SK-N-SH (cell line): ENCODE results near the gene TJP1. TPM values are rescaled to one million over a fixed set of nuclear protein-coding genes. Genes with fewer than 3 reads are reported as not detected.
"Not testable (repeated sequence)": the region's sequence is repeated elsewhere in the genome, so short reads cannot be mapped to it uniquely, and the experiment has no call there.

Source experiments
- CTCF ChIA-PET: fragments of 300-600, 350-600 bp; formaldehyde crosslinking; extraction: SDS; loops from one replicate; lab custom pipeline; 2021; lab: Yijun Ruan, JAX
- POLR2A ChIA-PET: fragments of 350-600 bp; sonication (Branson Sonifier 250); formaldehyde crosslinking; extraction: SDS; loops from one replicate; lab custom pipeline; 2020; ENCODE audit warnings: antibody characterized with exemption, inconsistent platforms; lab: Yijun Ruan, JAX
- DNase-seq: peaks from one replicate; pipeline ENCODE4 v3.0.0; 2012
- H2AFZ ChIP-seq: fragments of 200-600 bp; sonication (generic); 2 replicates; pipeline ENCODE4 v1.8.1; 2016; ENCODE audit warnings: antibody characterized with exemption, mild to moderate bottlenecking, low read depth
- H3F3A ChIP-seq: fragments of 200-600 bp; sonication (generic); replicated peaks from 2 replicates; pipeline ENCODE3; 2016; ENCODE audit warnings: antibody characterized with exemption, mild to moderate bottlenecking; ENCODE audit not compliant: insufficient read depth
- H3K27ac ChIP-seq, 2 experiments: fragments of 200-500 bp in 1 of 2; fragments of 200-600 bp in 1 of 2; sonication (Bioruptor generic) in 1 of 2; sonication (generic), shearing (Covaris generic) in 1 of 2; 2 replicates each; pipeline versions ENCODE4 v1.5.1 to v1.6.1; 2014 to 2016; ENCODE audit warnings: low read depth in 2 of 2, inconsistent platforms in 1 of 2, low read length in 1 of 2, mild to moderate bottlenecking in 1 of 2, mixed read lengths in 1 of 2
- H3K27me3 ChIP-seq: fragments of 200-600 bp; sonication (generic), shearing (Covaris generic); 2 replicates; pipeline ENCODE4 v1.6.1; 2016; ENCODE audit warnings: mixed run types; ENCODE audit not compliant: insufficient read depth
- H3K36me3 ChIP-seq, 2 experiments: fragments of 200-500 bp in 1 of 2; fragments of 200-600 bp in 1 of 2; sonication (Bioruptor generic) in 1 of 2; sonication (generic) in 1 of 2; replicated peaks in 1 of 2; 2 replicates each; pipeline versions ENCODE3 to v1.5.1; 2014 to 2016; ENCODE audit warnings: low read length in 1 of 2, mild to moderate bottlenecking in 1 of 2; ENCODE audit not compliant: insufficient read depth in 2 of 2, control insufficient read depth in 1 of 2
- H3K4me1 ChIP-seq, 2 experiments: fragments of 200-500 bp in 1 of 2; fragments of 200-600 bp in 1 of 2; sonication (Bioruptor generic) in 1 of 2; sonication (generic), shearing (Covaris generic) in 1 of 2; 2 replicates each; pipeline versions ENCODE4 v1.5.1 to v1.6.1; 2014 to 2016; ENCODE audit warnings: low read depth in 1 of 2, low read length in 1 of 2, mixed run types in 1 of 2; ENCODE audit not compliant: insufficient read depth in 2 of 2, control insufficient read depth in 1 of 2
- H3K4me2 ChIP-seq: fragments of 200-600 bp; sonication (generic), shearing (Covaris generic); 2 replicates; pipeline ENCODE4 v1.6.1; 2017; ENCODE audit warnings: mixed run types
- H3K4me3 ChIP-seq, 2 experiments: fragments of 200-500 bp in 1 of 2; fragments of 200-600 bp in 1 of 2; sonication (Bioruptor generic) in 1 of 2; sonication (generic), shearing (Covaris generic) in 1 of 2; 2 replicates each; pipeline versions ENCODE4 v1.5.1 to v1.8.1; 2014 to 2016; ENCODE audit warnings: low read depth in 2 of 2, inconsistent platforms in 1 of 2, low read length in 1 of 2, mild to moderate bottlenecking in 1 of 2, mixed read lengths in 1 of 2, moderate library complexity in 1 of 2
- H3K79me2 ChIP-seq: fragments of 200-600 bp; sonication (generic); 2 replicates; pipeline ENCODE4 v1.8.1; 2017; ENCODE audit warnings: mild to moderate bottlenecking; ENCODE audit not compliant: insufficient read depth
- H3K9ac ChIP-seq: fragments of 200-600 bp; sonication (generic); 2 replicates; pipeline ENCODE4 v1.6.1; 2017; ENCODE audit warnings: mixed run types
- H3K9me2 ChIP-seq: fragments of 200-600 bp; sonication (generic); 2 replicates; pipeline ENCODE4 v1.6.1; 2017; ENCODE audit warnings: mixed run types
- H3K9me3 ChIP-seq: fragments of 200-600 bp; sonication (generic); 2 replicates; pipeline ENCODE4 v1.6.1; 2017; ENCODE audit warnings: mixed run types, mild to moderate bottlenecking, moderate library complexity
- H4K20me1 ChIP-seq: fragments of 200-600 bp; sonication (generic); 2 replicates; pipeline ENCODE4 v1.6.1; 2017; ENCODE audit warnings: mild to moderate bottlenecking, mixed run types; ENCODE audit not compliant: insufficient read depth
- CHD2 ChIP-seq: fragments of 150-350 bp; IDR thresholded peaks from 2 replicates; pipeline ENCODE4 v1.6.1; 2018; ENCODE audit warnings: low read length; ENCODE audit not compliant: partially characterized antibody
- FOSL2 ChIP-seq: IDR thresholded peaks from 2 replicates; pipeline ENCODE4 v1.4.0; 2012; ENCODE audit warnings: low read depth, mild to moderate bottlenecking, moderate library complexity, borderline replicate concordance
- FOXJ3 ChIP-seq: sonication (generic); formaldehyde crosslinking; IDR thresholded peaks from 2 replicates; pipeline ENCODE4 v1.5.1; 2020; ENCODE audit warnings: mild to moderate bottlenecking, missing genetic modification reagents
- GABPA ChIP-seq: IDR thresholded peaks from 2 replicates; pipeline ENCODE4 v1.4.0; 2012; ENCODE audit warnings: low read depth, mild to moderate bottlenecking
- IRF3 ChIP-seq: fragments of 150-350 bp; IDR thresholded peaks from 2 replicates; pipeline ENCODE4 v1.6.1; 2016; ENCODE audit warnings: mild to moderate bottlenecking, low read depth, low read length
- JUND ChIP-seq: IDR thresholded peaks from 2 replicates; pipeline ENCODE4 v1.4.0; 2012
- PBX3 ChIP-seq: IDR thresholded peaks from 2 replicates; pipeline ENCODE4; 2012
- REST ChIP-seq: IDR thresholded peaks from 2 replicates; pipeline ENCODE4 v1.6.1; 2012; ENCODE audit warnings: mild to moderate bottlenecking, low read depth, low read length, moderate library complexity
- TCF12 ChIP-seq: IDR thresholded peaks from 2 replicates; pipeline ENCODE4 v1.4.0; 2012
- TEAD4 ChIP-seq: IDR thresholded peaks from 2 replicates; pipeline ENCODE4 v1.4.0; 2012; ENCODE audit warnings: mild to moderate bottlenecking, borderline replicate concordance; ENCODE audit not compliant: insufficient read depth
- USF1 ChIP-seq: IDR thresholded peaks from 2 replicates; pipeline ENCODE4 v1.4.0; 2012; ENCODE audit warnings: low read depth, borderline replicate concordance
- USF2 ChIP-seq: fragments of 150-350 bp; IDR thresholded peaks from 2 replicates; pipeline ENCODE4 v1.6.1; 2017; ENCODE audit warnings: antibody characterized with exemption, low read length, low read depth, borderline replicate concordance
- YY1 ChIP-seq: IDR thresholded peaks from 2 replicates; pipeline ENCODE4 v1.4.0; 2012; ENCODE audit warnings: low read depth, mild to moderate bottlenecking
- WGBS: methylation state at CpG from one replicate; pipeline ENCODE4 v1.1.6; 2017; ENCODE audit warnings: low lambda C conversion rate; 5-methylcytosine and 5-hydroxymethylcytosine counted together
- polyA plus RNA-seq, 3 experiments: library from polyadenylated mRNA; depleted of rRNA; stranded (reverse); fragments of >200 nt; gene quantifications; 2 replicates each; pipeline ENCODE4 v1.2.3, GENCODE V29; 2012

Gene TJP1
- polyA plus RNA-seq, 1 of the 3 experiments (the other 2 are of a cell fraction) = 17.5 TPM

GRCh38 chr15:29784413-29784812 is 37.9 kb downstream of the TJP1 start (continued):
- TF ChIP-seq USF2 = no peak
- no peak for TF ChIP-seq CHD2
- no peak for TF ChIP-seq REST
- TF ChIP-seq GABPA = no peak
- TF ChIP-seq, all 33 proteins: peak for 0

GRCh38 chr15:29782816-29783215 is 39.5 kb downstream of the TJP1 start:
- not testable (repeated sequence) for H3K36me3 ChIP-seq, H2AFZ ChIP-seq, H3K4me2 ChIP-seq, H3K4me3 ChIP-seq, DNase-seq, H3K9me2 ChIP-seq, H3K4me1 ChIP-seq, H3K9me3 ChIP-seq, H3K9ac ChIP-seq, H4K20me1 ChIP-seq, H3K27ac ChIP-seq, H3F3A ChIP-seq, H3K27me3 ChIP-seq
- WGBS = 91% methylated on average over 8 of the region's 8 CpGs
- H3K79me2 ChIP-seq = peaks cover 93% of the 10 kb centered on the region
- POLR2A ChIA-PET = interaction anchor here (0.6 kb wide), 1 partner anchor 17 kb away, joined by 3 read pairs; no protein-coding TSS in a partner anchor
- CTCF ChIA-PET = interaction anchor here (1.0 kb wide), 1 partner anchor 12 kb away, joined by 4 read pairs; no protein-coding TSS in a partner anchor

GRCh38 chr15:29778382-29778781 is 43.9 kb downstream of the TJP1 start:
- H4K20me1 ChIP-seq = peaks cover 17% of the 10 kb centered on the region; the same call in 1 of the 2 replicates
- CTCF ChIA-PET = no interaction called here
- H3K9ac ChIP-seq = no peak overlapping the region
- TF ChIP-seq YY1 (no peak), FOSL2 (no peak), USF1 (no peak), FOXJ3 (no peak), IRF3 (no peak), TEAD4 (no peak), TCF12 (no peak), USF2 (no peak), PBX3 (no peak), JUND (no peak)

More at GRCh38 chr15:29778382-29778781, 43.9 kb downstream of the TJP1 start:
- peaks cover 0 to 5% of the 10 kb centered on the region in 2 experiments; a peak in 1 of 4 replicates for H3K4me1 ChIP-seq
- peaks cover 100% of the 10 kb centered on the region for H3K79me2 ChIP-seq
- peaks cover 0 to 8% of the 10 kb centered on the region in 2 experiments for H3K36me3 ChIP-seq
- H3K4me3 ChIP-seq = no peak overlapping the region
- POLR2A ChIA-PET = no interaction called here
- 0 out of 2 replicates have a peak, but pooled peaks cover 4% of the 10 kb centered on the region for H3K9me3 ChIP-seq
- no peaks in the 10 kb centered on the region for H3K9me2 ChIP-seq
- H3F3A ChIP-seq = peaks cover 3% of the 10 kb centered on the region
- H3K4me2 ChIP-seq = no peak overlapping the region
- no peak overlapping the region for H2AFZ ChIP-seq
- DNase-seq = no peak
- no peak overlapping the region for H3K27ac ChIP-seq
- H3K27me3 ChIP-seq = no peaks in the 10 kb centered on the region
